RPMI8226 (cell line): Measurements from ENCODE around the gene OR2J2.
"Not testable (repeated sequence)": the region's sequence is repeated elsewhere in the genome, so short reads cannot be mapped to it uniquely, and the experiment has no call there.

Experiments
- DNase-seq: peaks from one replicate; pipeline ENCODE4 v3.0.0-alpha.2; 2015

OR2J2 gene

DNA sequence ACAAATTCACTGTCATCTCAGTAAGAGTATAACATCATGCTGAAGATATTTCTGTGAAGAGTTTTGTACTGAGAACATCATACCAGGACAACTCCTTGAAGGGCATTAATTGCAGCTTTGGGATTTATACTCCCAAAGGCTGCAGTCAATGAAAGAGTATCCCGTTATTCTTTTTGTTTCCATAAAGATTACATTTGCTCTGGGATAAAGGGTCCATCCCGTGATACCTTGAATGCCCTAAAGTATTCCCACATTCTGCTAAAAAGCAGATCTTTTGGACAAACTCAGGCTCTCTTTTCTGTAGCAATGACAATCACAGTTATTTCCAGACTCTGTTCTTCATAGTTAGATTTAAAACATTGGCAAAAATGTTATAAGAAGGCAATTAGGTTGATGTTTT, at the start of gene OR2J2:
Gene OR2J2, plus strand, starts transcription at position 301 of the 400 bp plus-strand sequence. CDS start 2,729 bp downstream, outside the sequence.
- not testable (repeated sequence) for DNase-seq

DNA sequence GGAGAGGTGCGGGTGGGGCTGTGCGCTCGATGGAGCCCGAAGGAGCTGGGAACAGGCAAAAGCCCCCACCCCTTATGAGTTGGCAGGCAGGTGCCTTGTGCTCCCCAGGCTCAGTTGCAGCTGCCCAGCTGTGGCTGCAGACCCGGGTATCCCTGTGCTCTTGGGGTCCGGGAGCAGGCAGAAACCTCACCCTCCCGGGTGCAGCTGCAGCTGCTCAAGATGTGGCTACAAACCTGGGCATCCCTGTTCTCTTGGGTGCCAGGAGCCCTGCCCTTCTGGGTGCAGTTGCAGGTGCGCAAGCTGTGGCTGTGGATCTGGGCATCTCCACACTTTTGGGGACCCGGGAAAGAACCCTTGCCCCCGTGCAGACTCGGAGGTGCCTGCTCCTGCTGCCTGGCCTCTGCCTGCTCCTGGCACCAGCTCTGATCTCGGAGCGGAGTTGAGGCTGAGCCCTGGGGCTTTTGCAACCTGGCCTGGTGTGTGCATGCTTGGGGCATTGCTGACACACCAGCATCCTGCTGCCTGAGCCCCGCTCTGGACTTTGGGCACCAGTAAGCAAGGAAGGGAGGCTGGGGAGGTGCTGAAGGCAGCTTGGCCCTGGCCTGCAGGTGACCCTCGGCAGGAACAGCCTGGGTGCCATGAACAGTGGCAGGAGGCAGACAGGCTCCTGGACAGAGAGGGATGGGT, 41.2 kb upstream of the OR2J2 start:
- DNase-seq = no peak

- DNase-seq = no peak
These were observed 40.1 kb upstream of the OR2J2 start for GRCh38 chr6:29130644-29131043.

- no peak for DNase-seq
These were observed 39.0 kb upstream of the OR2J2 start for GRCh38 chr6:29131691-29132090.

- DNase-seq = no peak
These were observed 33.0 kb upstream of the OR2J2 start for GRCh38 chr6:29137724-29138123.

DNA sequence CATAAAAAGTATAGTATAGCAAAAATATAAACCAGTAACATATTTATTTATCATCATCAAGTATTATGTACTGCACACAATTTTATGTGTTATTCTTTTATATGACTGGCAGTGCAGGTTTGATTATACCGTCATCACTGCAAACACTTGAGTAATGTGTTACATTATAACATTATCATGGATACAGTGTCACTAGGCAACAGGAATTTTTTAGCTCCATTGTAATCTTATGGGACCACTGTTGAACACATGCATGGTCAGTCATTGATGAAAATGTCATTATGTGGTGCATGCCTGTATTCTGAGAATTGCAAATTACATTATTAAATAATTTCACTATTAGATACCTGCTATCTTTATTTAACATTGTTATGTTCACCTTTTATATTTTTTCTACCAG, 29.1 kb upstream of the OR2J2 start:
- DNase-seq = no peak

- DNase-seq = no peak
These were observed 28.4 kb upstream of the OR2J2 start for GRCh38 chr6:29142309-29142708.

- no peak for DNase-seq
These were observed 24.5 kb upstream of the OR2J2 start for GRCh38 chr6:29146179-29146578.

- no peak for DNase-seq
These were observed 23.6 kb upstream of the OR2J2 start for GRCh38 chr6:29147074-29147473.

DNA sequence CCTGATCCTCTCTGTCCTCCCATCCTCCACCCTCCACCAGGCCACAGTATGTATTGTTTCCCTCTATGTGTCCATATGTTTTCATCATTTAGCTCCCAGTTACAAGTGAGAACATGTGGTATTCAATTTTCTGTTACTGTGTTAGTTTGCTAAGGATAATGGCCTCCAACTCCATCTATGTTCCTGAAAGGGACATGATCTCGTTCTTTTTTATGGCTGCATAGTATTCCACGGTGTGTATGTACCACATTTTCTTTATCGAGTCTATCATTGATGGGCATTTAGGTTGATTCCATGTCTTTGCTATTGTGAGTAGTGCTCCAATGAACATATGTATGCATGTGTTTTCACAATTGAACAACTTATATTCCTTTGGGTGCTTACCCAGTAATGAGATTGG, 21.3 kb upstream of the OR2J2 start:
- not testable (repeated sequence) for DNase-seq

DNA sequence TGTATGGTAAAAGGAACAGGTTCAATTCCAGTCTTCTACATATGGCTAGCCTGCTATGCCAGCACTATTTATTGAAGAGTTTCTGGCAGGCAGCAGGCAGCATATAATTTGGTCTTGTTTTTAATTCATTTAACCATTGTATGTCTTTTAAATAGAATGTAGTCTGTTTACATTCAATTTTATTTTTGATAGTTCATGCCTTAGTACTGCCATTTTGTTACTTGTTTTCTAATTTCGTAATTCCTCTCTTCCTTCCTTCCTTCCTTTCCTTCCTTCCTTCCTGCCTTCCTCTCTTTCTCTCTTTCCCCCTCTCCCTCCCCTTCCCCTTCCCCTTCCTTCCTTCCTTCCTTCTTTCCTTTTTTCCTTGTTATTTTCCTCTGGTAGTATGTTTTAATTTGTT, 17.6 kb upstream of the OR2J2 start:
- no peak for DNase-seq

GRCh38 chr6:29155182-29155581, 15.5 kb upstream of the OR2J2 start:
- not testable (repeated sequence) for DNase-seq

DNA sequence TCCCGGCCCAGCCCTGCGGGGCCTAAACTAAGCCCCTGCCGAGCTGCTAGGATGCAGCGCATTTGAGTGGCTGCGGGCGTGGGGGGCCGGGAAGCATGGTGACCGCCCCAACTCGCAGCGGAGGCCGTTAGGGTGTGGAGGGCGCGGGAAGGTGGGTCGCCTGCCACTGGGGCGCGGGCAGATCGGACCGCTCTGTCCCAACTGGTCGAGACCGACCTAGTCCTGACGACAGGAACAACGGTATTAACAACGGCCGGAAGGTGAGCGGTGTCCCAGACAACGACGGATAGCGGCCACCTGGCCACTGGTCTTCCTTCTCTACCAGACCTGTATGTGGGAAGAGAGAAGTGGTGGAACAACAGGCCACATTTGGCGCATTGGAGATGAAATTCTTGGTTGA, 10.8 kb upstream of the OR2J2 start:
- DNase-seq = not testable (repeated sequence)

- not testable (repeated sequence) for DNase-seq
These were observed 5.1 kb upstream of the OR2J2 start for GRCh38 chr6:29165571-29165970.

GRCh38 chr6:29171736-29172135, 1.0 kb downstream of the OR2J2 start:
- DNase-seq = no peak

GRCh38 chr6:29183594-29183993, 12.9 kb downstream of the OR2J2 start:
- no peak for DNase-seq

DNA sequence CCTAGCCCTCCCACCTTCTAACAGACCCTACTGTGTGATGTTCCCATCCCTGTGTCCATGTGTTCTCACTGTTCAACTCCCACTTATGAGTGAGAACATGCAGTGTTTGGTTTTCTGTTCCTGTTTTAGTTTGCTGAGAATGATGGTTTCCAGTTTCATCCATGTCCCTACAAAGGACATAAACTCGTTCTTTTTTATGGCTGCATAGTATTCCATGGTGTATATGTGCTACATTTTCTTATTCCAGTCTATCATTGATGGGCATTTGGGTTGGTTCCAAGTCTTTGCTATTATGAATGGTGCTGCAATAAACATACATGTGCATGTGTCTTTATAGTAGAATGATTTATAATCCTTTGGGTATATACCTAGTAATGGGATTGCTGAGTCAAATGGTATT, 18.0 kb downstream of the OR2J2 start:
- not testable (repeated sequence) for DNase-seq

DNA sequence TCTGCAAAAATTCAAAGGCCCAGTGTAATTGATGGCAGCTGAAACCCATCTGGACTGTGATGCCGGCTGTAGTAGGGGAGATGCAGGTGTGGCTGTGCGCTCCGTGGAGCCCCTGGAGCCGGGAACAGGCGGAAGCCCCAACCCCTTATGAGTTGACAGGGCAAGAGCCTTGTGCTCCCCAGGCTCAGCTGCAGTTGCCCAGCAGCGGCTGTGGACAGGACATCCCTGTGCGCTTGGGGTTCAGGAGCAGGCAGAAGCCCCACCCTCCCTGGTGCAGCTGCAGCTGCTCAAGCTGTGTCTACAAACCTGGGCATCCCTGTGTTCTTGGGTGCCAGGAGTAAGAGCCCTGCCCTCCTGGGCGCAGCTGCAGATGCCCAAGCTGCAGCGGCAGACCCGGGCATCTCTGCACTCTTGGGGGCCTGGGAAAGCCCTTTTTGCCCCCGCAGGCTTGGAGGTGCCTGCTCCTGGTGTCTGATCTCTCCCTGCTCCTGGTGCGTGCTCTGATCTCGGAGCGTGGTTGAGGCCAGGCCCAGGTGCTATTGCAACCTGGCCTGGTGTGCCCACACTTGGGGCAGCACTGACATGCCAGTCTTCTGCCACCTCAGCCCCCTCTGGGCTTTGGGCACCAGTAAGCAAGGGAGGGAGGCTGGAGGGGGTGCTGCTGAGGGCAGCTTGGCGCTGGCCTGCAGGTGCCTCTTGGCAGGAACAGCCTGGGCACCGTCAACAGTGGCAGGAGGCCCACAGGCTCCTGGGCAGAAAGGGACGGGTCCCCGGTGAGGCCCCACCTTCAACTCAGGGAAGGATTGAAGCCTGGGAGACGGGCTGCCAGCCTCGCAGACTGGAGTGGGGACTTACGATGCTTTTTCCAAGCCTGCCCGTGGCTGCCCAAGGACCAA, 30.3 kb downstream of the OR2J2 start:
- no peak for DNase-seq

DNA sequence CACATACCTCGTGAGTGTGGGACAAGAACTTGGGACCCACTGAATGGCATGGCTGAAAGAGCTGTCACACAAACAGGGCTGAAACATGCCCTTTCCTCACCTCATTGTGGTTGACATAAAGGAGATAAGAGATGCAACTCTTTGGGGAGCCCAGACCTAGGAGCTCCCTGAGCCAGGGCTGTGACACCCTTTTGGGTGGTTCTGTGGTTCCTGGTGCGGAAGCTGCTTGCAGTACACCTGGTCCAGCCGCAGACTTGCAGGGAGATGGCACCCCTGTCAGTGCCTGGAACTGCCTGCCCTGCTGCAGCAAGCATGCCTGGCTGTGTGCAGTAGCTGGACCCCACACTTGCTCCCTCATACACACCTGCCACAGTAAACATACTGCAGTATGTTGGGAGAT, 31.3 kb downstream of the OR2J2 start:
- no peak for DNase-seq

- DNase-seq = no peak
These were observed 40.8 kb downstream of the OR2J2 start for GRCh38 chr6:29211488-29211887.

- no peak for DNase-seq
These were observed 45.8 kb downstream of the OR2J2 start for GRCh38 chr6:29216528-29216927.

DNA sequence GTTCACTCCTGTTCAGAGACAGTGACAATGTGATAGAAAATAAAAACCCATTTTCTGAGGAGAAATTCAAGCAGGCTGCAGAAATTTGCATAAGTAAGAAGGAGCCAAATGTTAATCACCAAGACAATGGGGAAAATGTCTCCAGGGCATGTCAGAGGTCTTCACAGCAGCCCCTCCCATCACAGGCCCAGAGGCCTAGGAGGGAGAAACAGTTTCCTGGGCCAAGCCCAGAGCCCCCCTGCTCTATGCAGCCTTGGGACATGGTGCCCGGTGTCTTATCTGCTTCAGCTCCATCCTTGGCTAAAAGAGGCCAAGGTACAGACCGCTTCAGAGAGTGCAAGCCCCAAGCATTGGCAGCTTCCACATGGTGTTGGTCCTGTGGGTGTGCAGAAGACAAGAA, 46.5 kb downstream of the OR2J2 start:
- not testable (repeated sequence) for DNase-seq

GRCh38 chr6:29218056-29218455, 47.3 kb downstream of the OR2J2 start:
- DNase-seq = not testable (repeated sequence)
